Progenitor cell of endocrine pancreas (in vitro differentiated cells): ENCODE measurements around the gene TRNT1. TPM values are rescaled to one million over a fixed set of nuclear protein-coding genes. Genes with fewer than 3 reads are reported as not detected.

Experiments
- DNase-seq: peaks from one replicate; pipeline ENCODE4 v3.0.0; 2021; ENCODE audit warnings: low spot score; ENCODE audit not compliant: unreplicated experiment
- H3K27ac Mint-ChIP-seq: 2 replicates; pipeline ENCODE4 v1.8.0; 2021; ENCODE audit warnings: mild to moderate bottlenecking, moderate library complexity, mixed read lengths
- H3K27me3 Mint-ChIP-seq: 2 replicates; pipeline ENCODE4 v1.8.0; 2021; ENCODE audit warnings: mixed read lengths
- H3K36me3 Mint-ChIP-seq: 2 replicates; pipeline ENCODE4 v1.8.0; 2022; ENCODE audit warnings: mixed read lengths; ENCODE audit not compliant: insufficient read depth
- H3K4me1 Mint-ChIP-seq: 2 replicates; pipeline ENCODE4 v1.8.0; 2021; ENCODE audit warnings: low read depth, mixed read lengths
- H3K4me3 Mint-ChIP-seq: 2 replicates; pipeline ENCODE4 v1.8.0; 2021; ENCODE audit warnings: low read depth, mild to moderate bottlenecking, moderate library complexity, mixed read lengths
- H3K9me3 Mint-ChIP-seq: 2 replicates; pipeline ENCODE4 v1.8.0; 2021; ENCODE audit warnings: low read depth, mixed read lengths
- long read RNA-seq: library from polyadenylated mRNA; unstranded; transcript quantifications from one replicate; pipeline ENCODE4 v2.0.0, GENCODE V29; 2020
- total RNA-seq: library from RNA; stranded (reverse); gene quantifications from 2 replicates; pipeline ENCODE4 v1.2.1, GENCODE V29; 2021
- TF ChIP-seq, protein P1 (sequence below): fragments of 200-600 bp; sonication (generic); IDR thresholded peaks from one replicate; pipeline ENCODE4 v1.5.0; 2021; ENCODE audit warnings: antibody characterized with exemption, mild to moderate bottlenecking; ENCODE audit not compliant: unreplicated experiment

Gene TRNT1
- 26.5 and 31.4 TPM in 2 replicates for total RNA-seq
- long read RNA-seq, transcript TRNT1-201 (8 exons, 2,276 nt), result major isoform, 79 of 133 reads
- long read RNA-seq, transcript TRNT1-203 (3 exons, 976 nt), result minor isoform, 11 of 133 reads
- long read RNA-seq, partial matches to known transcripts, result 13 of 133 reads
- long read RNA-seq, other reads (novel, unspliced or antisense), result 25 of 133 reads

- peak within 1 kb of the TSS; percentile 98 for H3K27ac Mint-ChIP-seq
- DNase-seq, result peak; percentile 90
- peaks cover 11% of the 10 kb centered on the region for H3K36me3 Mint-ChIP-seq
- H3K4me3 Mint-ChIP-seq, result peak within 1 kb of the TSS; percentile 96
- H3K9me3 Mint-ChIP-seq, result no peaks in the 10 kb centered on the region
- H3K4me1 Mint-ChIP-seq, result peaks cover 14% of the 10 kb centered on the region
- TF ChIP-seq, protein P1, sequence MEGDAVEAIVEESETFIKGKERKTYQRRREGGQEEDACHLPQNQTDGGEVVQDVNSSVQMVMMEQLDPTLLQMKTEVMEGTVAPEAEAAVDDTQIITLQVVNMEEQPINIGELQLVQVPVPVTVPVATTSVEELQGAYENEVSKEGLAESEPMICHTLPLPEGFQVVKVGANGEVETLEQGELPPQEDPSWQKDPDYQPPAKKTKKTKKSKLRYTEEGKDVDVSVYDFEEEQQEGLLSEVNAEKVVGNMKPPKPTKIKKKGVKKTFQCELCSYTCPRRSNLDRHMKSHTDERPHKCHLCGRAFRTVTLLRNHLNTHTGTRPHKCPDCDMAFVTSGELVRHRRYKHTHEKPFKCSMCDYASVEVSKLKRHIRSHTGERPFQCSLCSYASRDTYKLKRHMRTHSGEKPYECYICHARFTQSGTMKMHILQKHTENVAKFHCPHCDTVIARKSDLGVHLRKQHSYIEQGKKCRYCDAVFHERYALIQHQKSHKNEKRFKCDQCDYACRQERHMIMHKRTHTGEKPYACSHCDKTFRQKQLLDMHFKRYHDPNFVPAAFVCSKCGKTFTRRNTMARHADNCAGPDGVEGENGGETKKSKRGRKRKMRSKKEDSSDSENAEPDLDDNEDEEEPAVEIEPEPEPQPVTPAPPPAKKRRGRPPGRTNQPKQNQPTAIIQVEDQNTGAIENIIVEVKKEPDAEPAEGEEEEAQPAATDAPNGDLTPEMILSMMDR, result no peak
- no peaks in the 10 kb centered on the region for H3K27me3 Mint-ChIP-seq
These were observed at the start of gene TRNT1 for GRCh38 chr3:3126477-3127431. Gene TRNT1 (plus strand): TSS chr3:3126940. CDS start chr3:3129041, 2,101 bp downstream.

- TF ChIP-seq, protein P1, result no peak
- Mint-ChIP-seq H3K9me3 (no peaks in the 10 kb centered on the region), H3K27ac (no peak overlapping the region), H3K27me3 (peaks cover 16% of the 10 kb centered on the region), H3K4me3 (no peak overlapping the region), H3K36me3 (no peaks in the 10 kb centered on the region), H3K4me1 (no peaks in the 10 kb centered on the region)
- no peak for DNase-seq
These were observed 46.4 kb upstream of the TRNT1 start for GRCh38 chr3:3080309-3080708.

GRCh38 chr3:3081381-3082233, 45.1 kb upstream of the TRNT1 start:
- DNase-seq, result no peak
- Mint-ChIP-seq H3K4me3 (no peak overlapping the region), H3K9me3 (no peaks in the 10 kb centered on the region), H3K27ac (no peak overlapping the region), H3K27me3 (peaks cover 16% of the 10 kb centered on the region), H3K4me1 (no peaks in the 10 kb centered on the region), H3K36me3 (no peaks in the 10 kb centered on the region)
- TF ChIP-seq, protein P1, result no peak

GRCh38 chr3:3082234-3082924, 44.4 kb upstream of the TRNT1 start:
- DNase-seq, result no peak
- TF ChIP-seq, protein P1, result no peak
- Mint-ChIP-seq H3K27me3 (peaks cover 16% of the 10 kb centered on the region), H3K9me3 (no peaks in the 10 kb centered on the region), H3K4me3 (no peak overlapping the region), H3K36me3 (no peaks in the 10 kb centered on the region), H3K4me1 (no peaks in the 10 kb centered on the region), H3K27ac (no peak overlapping the region)
